KOPT-K1 (cell line): Measurements from ENCODE around the gene SH2D4B.
"Not testable (repeated sequence)": the region's sequence is repeated elsewhere in the genome, so short reads cannot be mapped to it uniquely, and the experiment has no call there.

Source experiments
- H3K27ac ChIP-seq: fragments of 200-600 bp; sonication (generic); 2 replicates; pipeline ENCODE4 v1.5.1; 2016; ENCODE audit warnings: antibody characterized with exemption, mild to moderate bottlenecking, low read depth, low read length; ENCODE audit not compliant: poor library complexity, severe bottlenecking
- H3K36me3 ChIP-seq: fragments of 200-600 bp; sonication (generic); 2 replicates; pipeline ENCODE4 v1.5.1; 2017; ENCODE audit warnings: antibody characterized with exemption, mild to moderate bottlenecking, low read length, moderate library complexity; ENCODE audit not compliant: insufficient read depth
- H3K9me3 ChIP-seq: fragments of 200-600 bp; sonication (generic); 2 replicates; pipeline ENCODE4 v1.5.1; 2017; ENCODE audit warnings: antibody characterized with exemption, low read length, mild to moderate bottlenecking; ENCODE audit not compliant: insufficient read depth, poor library complexity, severe bottlenecking

SH2D4B gene

GRCh38 chr10:80540981-80541750 lies 3.5 kb downstream of the SH2D4B start:
- no peaks in the 10 kb centered on the region for H3K36me3 ChIP-seq
- no peak overlapping the region for H3K27ac ChIP-seq

DNA sequence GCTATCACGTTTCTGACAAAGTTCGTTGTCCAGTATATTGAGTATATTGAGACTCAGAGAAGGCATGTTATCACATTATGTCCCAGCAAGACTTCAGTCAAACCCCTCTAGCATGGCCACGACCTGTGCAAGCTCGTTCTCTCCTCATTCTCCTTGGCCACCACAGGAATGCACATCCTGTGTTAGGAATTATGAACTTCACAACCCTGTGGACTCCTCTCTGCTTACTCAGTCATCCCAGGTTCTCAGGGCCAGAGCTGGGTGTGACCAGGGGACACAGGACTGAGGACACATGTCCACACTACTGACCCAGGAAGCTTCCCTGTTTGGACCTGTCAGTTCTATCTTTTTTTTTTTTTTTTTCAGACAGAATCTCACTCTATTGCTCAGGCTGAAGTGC lies 4.4 kb downstream of the SH2D4B start:
- no peak overlapping the region for H3K27ac ChIP-seq
- no peaks in the 10 kb centered on the region for H3K9me3 ChIP-seq
- H3K36me3 ChIP-seq, result no peaks in the 10 kb centered on the region

More at GRCh38 chr10:80540981-80541750, 3.5 kb downstream of the SH2D4B start:
- H3K9me3 ChIP-seq, result no peaks in the 10 kb centered on the region

GRCh38 chr10:80542652-80543318 lies 5.1 kb downstream of the SH2D4B start:
- Histone ChIP-seq H3K27ac (no peak overlapping the region), H3K9me3 (no peaks in the 10 kb centered on the region), H3K36me3 (no peaks in the 10 kb centered on the region)

DNA sequence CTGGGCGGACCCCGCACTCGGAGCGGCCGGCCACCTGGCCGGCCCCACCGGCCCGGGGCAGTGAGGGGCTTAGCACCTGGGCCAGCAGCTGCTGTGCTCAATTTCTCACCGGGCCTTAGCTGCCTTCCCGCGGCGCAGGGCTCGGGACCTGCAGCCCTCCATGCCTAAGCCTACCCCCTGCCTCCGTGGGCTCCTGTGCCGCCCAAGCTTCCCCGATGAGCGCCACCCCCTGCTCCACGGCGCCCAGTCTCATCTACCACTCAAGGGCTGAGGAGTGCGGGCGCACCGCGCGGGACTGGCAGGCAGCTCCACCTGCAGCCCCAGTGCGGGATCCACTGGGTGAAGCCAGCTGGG lies 5.6 kb downstream of the SH2D4B start:
- H3K27ac ChIP-seq, H3K36me3 ChIP-seq, H3K9me3 ChIP-seq: not testable (repeated sequence)

- no peaks in the 10 kb centered on the region for H3K36me3 ChIP-seq
- no peaks in the 10 kb centered on the region for H3K9me3 ChIP-seq
- H3K27ac ChIP-seq, result no peak overlapping the region
Measured at GRCh38 chr10:80544316-80544953, 6.7 kb downstream of the SH2D4B start.

- Histone ChIP-seq H3K9me3 (no peaks in the 10 kb centered on the region), H3K27ac (no peak overlapping the region), H3K36me3 (no peaks in the 10 kb centered on the region)
Measured at GRCh38 chr10:80545258-80545881, 7.7 kb downstream of the SH2D4B start.

GRCh38 chr10:80552151-80552646 lies 14.5 kb downstream of the SH2D4B start:
- H3K36me3 ChIP-seq, result no peaks in the 10 kb centered on the region
- no peaks in the 10 kb centered on the region for H3K9me3 ChIP-seq
- no peak overlapping the region for H3K27ac ChIP-seq

DNA sequence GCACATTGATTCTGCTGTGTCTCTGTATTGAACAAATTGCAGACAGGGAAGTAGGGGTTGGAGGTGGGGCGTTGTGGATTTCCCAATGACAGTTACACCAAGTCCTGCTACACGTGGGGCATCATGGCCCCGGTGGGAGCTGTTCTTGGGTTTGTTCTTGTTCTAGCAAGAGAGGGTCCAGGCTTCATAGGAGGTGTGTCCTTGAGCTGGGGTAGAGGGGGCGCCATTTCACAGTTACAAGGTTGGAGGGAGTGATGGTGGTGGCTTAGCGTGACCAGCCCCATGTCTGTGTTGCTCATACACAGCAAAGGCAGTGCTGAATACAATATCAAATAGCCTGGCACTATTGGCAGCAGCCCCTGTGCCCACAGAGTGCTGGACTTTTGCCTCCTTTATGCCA lies 15.7 kb downstream of the SH2D4B start:
- Histone ChIP-seq H3K9me3 (no peaks in the 10 kb centered on the region), H3K27ac (no peak overlapping the region), H3K36me3 (no peaks in the 10 kb centered on the region)

GRCh38 chr10:80554050-80554449 lies 16.3 kb downstream of the SH2D4B start:
- Histone ChIP-seq H3K9me3 (no peaks in the 10 kb centered on the region), H3K36me3 (no peaks in the 10 kb centered on the region), H3K27ac (no peak overlapping the region)

DNA sequence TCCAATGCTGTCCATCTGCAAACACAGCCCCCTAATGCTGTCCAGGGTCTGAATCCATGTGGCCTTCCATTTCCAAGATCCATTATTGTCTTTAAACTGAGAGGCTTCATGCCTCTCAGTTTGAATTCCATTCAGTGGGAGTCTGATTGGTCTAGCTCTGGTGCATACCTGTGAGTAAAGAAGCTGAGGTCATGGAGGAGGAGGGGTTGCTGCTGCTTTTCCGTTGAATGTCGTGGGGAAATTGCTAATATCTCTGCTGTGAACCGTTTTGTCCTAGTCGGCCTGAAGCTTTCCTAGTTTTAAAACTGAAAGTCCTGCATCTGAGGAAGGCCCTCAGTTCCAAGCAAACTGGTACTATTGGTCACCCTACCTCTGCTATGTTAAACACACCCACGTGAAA lies 17.7 kb downstream of the SH2D4B start:
- Histone ChIP-seq H3K36me3 (no peaks in the 10 kb centered on the region), H3K27ac (no peak overlapping the region), H3K9me3 (no peaks in the 10 kb centered on the region)

DNA sequence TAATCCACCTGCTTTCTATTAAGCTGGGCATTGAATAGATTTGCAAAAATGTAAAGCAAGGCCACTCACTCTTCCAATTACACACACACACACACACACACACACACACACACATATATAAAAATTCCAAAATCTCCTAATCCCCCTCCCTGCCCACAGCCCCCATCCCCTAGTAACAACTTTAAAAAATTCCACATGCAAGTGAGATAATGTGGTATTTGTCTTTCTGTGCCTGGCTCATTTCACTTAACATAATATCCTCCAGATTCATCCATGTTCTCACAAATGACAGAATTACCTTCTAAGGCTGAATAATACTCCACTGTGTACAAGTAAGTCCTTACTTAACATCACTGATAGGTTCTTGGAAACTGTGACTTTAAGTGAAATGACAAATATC lies 24.2 kb downstream of the SH2D4B start:
- no peaks in the 10 kb centered on the region for H3K36me3 ChIP-seq
- H3K27ac ChIP-seq, result no peak overlapping the region
- no peaks in the 10 kb centered on the region for H3K9me3 ChIP-seq

DNA sequence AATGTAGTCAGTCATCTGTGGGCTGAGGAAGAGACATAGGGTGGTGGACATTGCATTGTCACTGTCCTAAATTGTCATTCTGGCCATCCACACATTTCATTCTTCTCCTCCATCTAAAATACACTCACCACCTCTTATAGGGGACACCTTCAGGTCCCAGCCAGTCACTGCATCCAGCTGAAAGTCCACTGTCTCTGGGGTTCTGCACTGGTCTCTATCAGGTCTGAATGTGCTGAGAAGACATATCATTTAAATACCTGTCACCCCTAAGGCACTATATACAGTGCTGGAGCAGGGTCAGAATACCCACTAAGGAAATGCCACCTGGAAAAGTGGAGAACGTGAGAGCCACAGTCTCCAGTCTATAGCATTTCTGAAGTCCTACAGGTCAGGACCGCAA lies 29.6 kb downstream of the SH2D4B start:
- Histone ChIP-seq H3K9me3 (no peaks in the 10 kb centered on the region), H3K27ac (no peak overlapping the region), H3K36me3 (no peaks in the 10 kb centered on the region)

DNA sequence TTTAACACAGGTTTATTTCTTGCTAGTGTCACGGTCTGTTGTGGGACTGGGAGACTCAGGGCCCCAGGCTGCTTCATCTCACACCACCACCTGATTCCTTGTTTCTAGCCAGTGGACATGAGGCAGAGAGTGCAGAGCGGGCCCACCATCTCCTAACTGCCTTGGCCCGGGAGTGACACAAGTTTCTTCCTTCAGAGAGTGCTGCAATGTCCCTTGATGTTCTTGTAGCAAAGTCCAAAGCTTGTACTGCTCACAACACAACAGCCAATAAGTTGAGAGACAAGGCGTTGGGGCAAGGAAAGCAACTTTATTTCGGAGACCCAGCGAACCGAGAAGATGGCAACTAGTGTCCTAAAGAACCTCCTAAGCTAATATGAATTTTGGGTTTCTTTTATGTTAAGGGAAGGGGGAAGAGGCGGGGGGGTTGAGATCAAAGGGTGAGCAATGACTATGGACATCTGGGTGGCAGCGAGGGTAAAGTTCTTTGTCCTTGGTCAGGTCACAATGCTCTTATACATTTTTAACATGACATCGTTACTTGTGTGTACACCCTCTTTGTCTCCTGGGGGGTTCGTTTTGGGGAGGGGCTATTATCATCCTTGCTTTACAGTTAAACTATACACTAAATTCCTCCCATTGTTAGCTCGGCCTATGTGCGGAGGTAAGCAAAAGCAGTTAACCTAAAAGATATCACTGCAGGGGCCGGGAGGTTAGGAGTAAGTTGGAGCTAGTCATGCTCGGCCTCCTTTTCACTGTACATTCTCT lies 31.6 kb downstream of the SH2D4B start:
- Histone ChIP-seq H3K36me3 (no peaks in the 10 kb centered on the region), H3K27ac (no peak overlapping the region)

DNA sequence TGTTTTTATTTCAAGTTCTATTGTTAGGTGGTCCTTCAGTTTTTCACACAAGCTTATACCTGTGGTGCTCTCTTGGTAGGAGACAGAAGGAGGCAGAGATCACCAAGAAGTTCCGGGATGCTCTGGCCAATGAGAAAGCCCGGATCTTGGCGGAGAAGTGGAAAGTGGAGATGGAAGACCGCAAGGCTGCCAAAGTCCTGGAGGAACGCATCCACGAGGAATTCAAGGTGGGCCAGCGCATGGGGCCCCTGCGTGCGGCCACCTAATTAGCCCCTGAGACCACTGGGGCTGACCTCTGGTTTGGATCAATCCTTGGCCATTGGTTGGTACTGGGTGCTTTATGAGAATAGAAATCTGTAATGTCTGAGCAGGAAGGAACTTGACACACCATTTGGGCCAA lies 33.6 kb downstream of the SH2D4B start:
- H3K27ac ChIP-seq, result no peak overlapping the region
- H3K36me3 ChIP-seq, result no peaks in the 10 kb centered on the region

More for the DNA sequence above, 31.6 kb downstream of the SH2D4B start:
- H3K9me3 ChIP-seq, result no peaks in the 10 kb centered on the region

More for the DNA sequence above, 33.6 kb downstream of the SH2D4B start:
- H3K9me3 ChIP-seq, result no peaks in the 10 kb centered on the region
